Panc1 (cell line): ENCODE data around the gene SUPT3H. TPM values are rescaled to one million over a fixed set of nuclear protein-coding genes. Genes with fewer than 3 reads are reported as not detected.

Source experiments
- ATAC-seq: fragments of 200-7000 bp; cut with Tn5 transposase; 2 replicates; pipeline ENCODE4 v1.9.1; 2020; ENCODE audit warnings: mild to moderate bottlenecking, moderate library complexity
- Bru-seq: library from RNA; stranded (reverse); fragments of 400-500 nt; gene quantifications from one replicate; lab custom pipeline; 2021; lab: Mats Ljungman, UMichigan
- BruChase-seq, 2 experiments: library from RNA; stranded (reverse); fragments of 400-500 nt; gene quantifications; one replicate each; lab custom pipeline; 2021; lab: Mats Ljungman, UMichigan
- BruUV-seq: library from RNA; stranded (reverse); fragments of 400-500 nt; replicated peaks from 2 replicates; lab custom pipeline; 2021; lab: Mats Ljungman, UMichigan
- CTCF ChIA-PET: fragments of 300-600 bp; sonication (Branson Sonifier 250); formaldehyde crosslinking; loops from one replicate; lab custom pipeline; 2022; ENCODE audit warnings: antibody characterized with exemption; lab: Charles Lee
- POLR2A ChIA-PET: fragments of 300-600 bp; sonication (Branson Sonifier 250); formaldehyde crosslinking; loops from one replicate; lab custom pipeline; 2022; ENCODE audit warnings: antibody characterized with exemption; lab: Charles Lee
- DNase-seq: peaks from one replicate; pipeline ENCODE4 v3.0.0-alpha.2; 2010; ENCODE audit warnings: low read depth, low spot score
- H3K27ac ChIP-seq: 2 replicates; pipeline ENCODE4 v1.5.1; 2011; ENCODE audit warnings: mild to moderate bottlenecking, low read length, inconsistent platforms
- H3K27me3 ChIP-seq: fragments of 200-500 bp; sonication (Bioruptor generic); 2 replicates; pipeline ENCODE4 v1.6.0; 2014; ENCODE audit warnings: low read length, inconsistent platforms; ENCODE audit not compliant: control insufficient read depth, insufficient read depth
- H3K36me3 ChIP-seq: fragments of 200-500 bp; sonication (Bioruptor generic); 2 replicates; pipeline ENCODE4 v1.5.1; 2014; ENCODE audit warnings: inconsistent platforms, mild to moderate bottlenecking, low read length, moderate library complexity; ENCODE audit not compliant: control insufficient read depth, insufficient read depth
- H3K4me1 ChIP-seq: 2 replicates; pipeline ENCODE4 v1.5.1; 2011; ENCODE audit warnings: inconsistent platforms, mild to moderate bottlenecking, low read length, moderate library complexity; ENCODE audit not compliant: control insufficient read depth, insufficient read depth
- H3K4me3 ChIP-seq, 2 experiments: 2 replicates each; pipeline ENCODE4 v1.5.1; 2011 to 2012; ENCODE audit warnings: low read depth in 2 of 2, low read length in 2 of 2, mild to moderate bottlenecking in 2 of 2, inconsistent platforms in 1 of 2, moderate library complexity in 1 of 2
- H3K9me3 ChIP-seq: fragments of 200-500 bp; sonication (Bioruptor generic); 2 replicates; pipeline ENCODE4 v1.5.1; 2014; ENCODE audit warnings: low read depth, mild to moderate bottlenecking, inconsistent platforms, low read length, moderate library complexity; ENCODE audit not compliant: control insufficient read depth, insufficient read depth
- POLR2AphosphoS5 ChIP-seq: IDR thresholded peaks from 2 replicates; pipeline ENCODE4 v1.6.1; 2012; ENCODE audit warnings: mild to moderate bottlenecking, low read depth, low read length, moderate library complexity
- SIN3A ChIP-seq: IDR thresholded peaks from 2 replicates; pipeline ENCODE4 v1.6.1; 2012; ENCODE audit warnings: low read depth, mild to moderate bottlenecking, low read length, moderate library complexity, borderline replicate concordance; ENCODE audit not compliant: insufficient read depth
- TCF7L2 ChIP-seq: IDR thresholded peaks from 2 replicates; pipeline ENCODE4 v1.6.1; 2011; ENCODE audit warnings: mild to moderate bottlenecking, low read depth, low read length, inconsistent platforms
- in situ Hi-C: cut with HindIII; loops from 2 replicates; pipeline ENCODE4 v1.10.0; 2016; ENCODE audit warnings: low sequenced_read_pairs, low pct_unique_long_range_greater_than_20kb
- intact Hi-C: fragments of 100-400 bp; cut with micrococcal nuclease; formaldehyde crosslinking; loops from one replicate; pipeline ENCODE4 v1.10.0; 2022; ENCODE audit not compliant: unreplicated experiment
- long read RNA-seq: library from polyadenylated mRNA; unstranded; transcript quantifications from one replicate; pipeline ENCODE4 v2.0.0, GENCODE V29; 2021; ENCODE audit not compliant: unreplicated experiment
- polyA plus RNA-seq: library from polyadenylated mRNA; unstranded; fragments of >200 nt; gene quantifications from one replicate; pipeline ENCODE4 v1.2.1, GENCODE V29; 2012; ENCODE audit warnings: missing spikeins; ENCODE audit not compliant: insufficient read length
- total RNA-seq: library from RNA; stranded (reverse); gene quantifications from one replicate; pipeline ENCODE4 v1.2.1, GENCODE V29; 2021; ENCODE audit not compliant: unreplicated experiment
- TF ChIP-seq, protein P1 (sequence below), 2 experiments: IDR thresholded peaks; 2 replicates each; pipeline ENCODE4 v1.6.1; 2011 to 2012; ENCODE audit warnings: low read depth in 2 of 2, control low read depth in 1 of 2, low read length in 1 of 2, mild to moderate bottlenecking in 1 of 2, moderate library complexity in 1 of 2; ENCODE audit not compliant: insufficient read depth in 1 of 2
- TF ChIP-seq, protein P2 (sequence below): fragments of 450-650 bp; IDR thresholded peaks from 2 replicates; pipeline ENCODE4 v1.5.1; 2017; ENCODE audit warnings: mild to moderate bottlenecking

Gene SUPT3H
- 11.0 TPM for total RNA-seq
- 13.6 TPM for polyA plus RNA-seq
- Bru-seq, nascent RNA = percentile 69 among the genes with signal in this experiment
- BruChase-seq, experiment 1, labeled RNA remaining after a 2-hour chase = percentile 70 among the genes with signal in this experiment
- BruChase-seq, experiment 2, labeled RNA remaining after a 6-hour chase = percentile 60 among the genes with signal in this experiment
- long read RNA-seq, partial matches to known transcripts = 1 of 7 reads
- long read RNA-seq, other reads (novel, unspliced or antisense) = 6 of 7 reads

GRCh38 chr6:45377554-45378333, at the start of gene SUPT3H:
TSS of gene SUPT3H (minus strand) at chr6:45377934.
- Histone ChIP-seq H3K36me3 (no peaks in the 10 kb centered on the region), H3K4me3 (peak within 1 kb of the TSS; percentile 84 to 93), H3K9me3 (no peaks in the 10 kb centered on the region), H3K27ac (peak within 1 kb of the TSS; percentile 96), H3K27me3 (no peaks in the 10 kb centered on the region), H3K4me1 (peaks cover 15% of the 10 kb centered on the region)
- CTCF ChIA-PET = interaction anchor here (0.6 to 1.0 kb wide), 4 partner anchors 42 to 1114 kb away, joined by 3 to 12 read pairs (median 3); no protein-coding TSS in a partner anchor
- ATAC-seq (peak; percentile 96), DNase-seq (peak; percentile 53)
- no TSS peak for BruUV-seq
- in situ Hi-C loops (no loop called here), intact Hi-C loops (no loop called here)
- TF ChIP-seq TCF7L2 (0 out of 2 replicates have a peak, but pooled peaks have one; percentile 18), SIN3A (0 out of 2 replicates have a peak, but pooled peaks have one; percentile 64), POLR2AphosphoS5 (peak; percentile 95)
- TF ChIP-seq, protein P1, sequence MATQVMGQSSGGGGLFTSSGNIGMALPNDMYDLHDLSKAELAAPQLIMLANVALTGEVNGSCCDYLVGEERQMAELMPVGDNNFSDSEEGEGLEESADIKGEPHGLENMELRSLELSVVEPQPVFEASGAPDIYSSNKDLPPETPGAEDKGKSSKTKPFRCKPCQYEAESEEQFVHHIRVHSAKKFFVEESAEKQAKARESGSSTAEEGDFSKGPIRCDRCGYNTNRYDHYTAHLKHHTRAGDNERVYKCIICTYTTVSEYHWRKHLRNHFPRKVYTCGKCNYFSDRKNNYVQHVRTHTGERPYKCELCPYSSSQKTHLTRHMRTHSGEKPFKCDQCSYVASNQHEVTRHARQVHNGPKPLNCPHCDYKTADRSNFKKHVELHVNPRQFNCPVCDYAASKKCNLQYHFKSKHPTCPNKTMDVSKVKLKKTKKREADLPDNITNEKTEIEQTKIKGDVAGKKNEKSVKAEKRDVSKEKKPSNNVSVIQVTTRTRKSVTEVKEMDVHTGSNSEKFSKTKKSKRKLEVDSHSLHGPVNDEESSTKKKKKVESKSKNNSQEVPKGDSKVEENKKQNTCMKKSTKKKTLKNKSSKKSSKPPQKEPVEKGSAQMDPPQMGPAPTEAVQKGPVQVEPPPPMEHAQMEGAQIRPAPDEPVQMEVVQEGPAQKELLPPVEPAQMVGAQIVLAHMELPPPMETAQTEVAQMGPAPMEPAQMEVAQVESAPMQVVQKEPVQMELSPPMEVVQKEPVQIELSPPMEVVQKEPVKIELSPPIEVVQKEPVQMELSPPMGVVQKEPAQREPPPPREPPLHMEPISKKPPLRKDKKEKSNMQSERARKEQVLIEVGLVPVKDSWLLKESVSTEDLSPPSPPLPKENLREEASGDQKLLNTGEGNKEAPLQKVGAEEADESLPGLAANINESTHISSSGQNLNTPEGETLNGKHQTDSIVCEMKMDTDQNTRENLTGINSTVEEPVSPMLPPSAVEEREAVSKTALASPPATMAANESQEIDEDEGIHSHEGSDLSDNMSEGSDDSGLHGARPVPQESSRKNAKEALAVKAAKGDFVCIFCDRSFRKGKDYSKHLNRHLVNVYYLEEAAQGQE (IDR thresholded peaks at IDR 0.05; ENCODE audit: insufficient read depth in 1 of 2, low read depth in 2 of 2, low read length in 1 of 2) = peak in 1 of 2 experiments; percentile 31; a peak in 2 of 4 replicates
- TF ChIP-seq, protein P2, sequence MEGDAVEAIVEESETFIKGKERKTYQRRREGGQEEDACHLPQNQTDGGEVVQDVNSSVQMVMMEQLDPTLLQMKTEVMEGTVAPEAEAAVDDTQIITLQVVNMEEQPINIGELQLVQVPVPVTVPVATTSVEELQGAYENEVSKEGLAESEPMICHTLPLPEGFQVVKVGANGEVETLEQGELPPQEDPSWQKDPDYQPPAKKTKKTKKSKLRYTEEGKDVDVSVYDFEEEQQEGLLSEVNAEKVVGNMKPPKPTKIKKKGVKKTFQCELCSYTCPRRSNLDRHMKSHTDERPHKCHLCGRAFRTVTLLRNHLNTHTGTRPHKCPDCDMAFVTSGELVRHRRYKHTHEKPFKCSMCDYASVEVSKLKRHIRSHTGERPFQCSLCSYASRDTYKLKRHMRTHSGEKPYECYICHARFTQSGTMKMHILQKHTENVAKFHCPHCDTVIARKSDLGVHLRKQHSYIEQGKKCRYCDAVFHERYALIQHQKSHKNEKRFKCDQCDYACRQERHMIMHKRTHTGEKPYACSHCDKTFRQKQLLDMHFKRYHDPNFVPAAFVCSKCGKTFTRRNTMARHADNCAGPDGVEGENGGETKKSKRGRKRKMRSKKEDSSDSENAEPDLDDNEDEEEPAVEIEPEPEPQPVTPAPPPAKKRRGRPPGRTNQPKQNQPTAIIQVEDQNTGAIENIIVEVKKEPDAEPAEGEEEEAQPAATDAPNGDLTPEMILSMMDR = peak; percentile 32
- POLR2A ChIA-PET = interaction anchor here (0.6 to 1.1 kb wide), 3 partner anchors 13 to 40 kb away, joined by 3 read pairs; no protein-coding TSS in a partner anchor

DNA sequence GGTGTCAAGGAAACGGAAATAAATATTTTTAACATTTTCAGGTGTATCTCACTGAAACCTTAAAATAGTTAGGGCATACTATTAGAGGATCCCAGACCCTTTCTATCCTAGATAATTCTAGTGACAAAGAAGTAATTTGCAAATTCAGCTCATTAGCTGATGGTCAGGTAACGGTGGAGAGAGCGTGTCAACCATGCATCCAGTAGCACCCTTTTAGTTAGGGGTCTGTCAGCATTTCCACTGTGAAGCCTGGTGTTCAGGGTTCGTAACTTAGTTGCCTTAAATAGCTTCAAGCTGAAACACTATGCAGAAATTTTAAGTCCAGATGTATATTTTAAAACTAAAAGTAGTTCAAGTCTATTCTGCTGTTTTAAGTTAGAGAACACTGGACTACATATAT, 48.5 kb upstream of the SUPT3H start:
- Histone ChIP-seq H3K36me3 (no peaks in the 10 kb centered on the region), H3K9me3 (no peaks in the 10 kb centered on the region), H3K27ac (no peak overlapping the region), H3K27me3 (no peaks in the 10 kb centered on the region), H3K4me3 (no peak overlapping the region), H3K4me1 (peaks cover 12% of the 10 kb centered on the region)
- ChIA-PET CTCF (no interaction called here), POLR2A (no interaction called here)
- in situ Hi-C loops (no loop called here), intact Hi-C loops (loop anchor here (10.0 kb wide), 1 partner anchor 499 kb away; no protein-coding TSS in a partner anchor)
- DNase-seq (no peak), ATAC-seq (no peak)
- TF ChIP-seq, protein P2 = no peak
- TF ChIP-seq POLR2AphosphoS5 (no peak), SIN3A (no peak), TCF7L2 (no peak)
- TF ChIP-seq, protein P1 (IDR thresholded peaks at IDR 0.05; ENCODE audit: insufficient read depth in 1 of 2, low read depth in 2 of 2, low read length in 1 of 2) = no peak
- BruUV-seq = no TSS peak
